Measurements from ENCODE around the gene DOCK9.

The DOCK9 gene

DNA sequence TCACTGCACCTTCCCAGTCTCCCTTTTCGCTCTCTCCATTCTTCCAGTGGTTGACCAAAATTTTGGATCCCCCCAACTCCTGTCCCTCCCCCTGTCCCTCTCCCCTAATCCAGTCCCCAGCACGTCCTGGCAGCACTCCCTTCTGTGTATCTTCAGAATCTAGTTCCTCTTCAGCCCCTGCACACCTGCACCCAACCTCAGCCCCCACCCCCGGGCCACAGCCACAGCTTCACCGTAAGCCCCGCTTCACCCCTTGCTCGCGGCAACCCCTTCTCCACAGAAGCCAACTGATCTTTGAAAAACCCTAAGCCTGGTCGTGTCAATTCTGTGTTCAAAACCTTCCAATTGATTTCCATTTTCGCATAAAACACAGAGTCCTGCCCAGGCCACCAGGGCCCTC is 189.9 kb downstream of the DOCK9 start:
- Histone ChIP-seq H3K36me3 (ENCODE audit: control insufficient read depth in 2 of 2, insufficient read depth in 2 of 2, low read length in 2 of 2) (no peaks in the 10 kb centered on the region), H3K9ac (ENCODE audit: low read depth in 1 of 2, low read length in 2 of 2) (no peak overlapping the region), H3K27me3 (ENCODE audit: control insufficient read depth in 2 of 2, insufficient read depth in 2 of 2, low read length in 2 of 2) (no peaks in the 10 kb centered on the region), H3K4me1 (ENCODE audit: control insufficient read depth in 2 of 2, insufficient read depth in 2 of 2, low read length in 2 of 2) (peaks cover 2 to 6% of the 10 kb centered on the region in 2 donors), H3K4me3 (ENCODE audit: low read length in 2 of 2) (no peak overlapping the region), H3K27ac (ENCODE audit: low read depth in 2 of 2, low read length in 2 of 2) (no peak overlapping the region), H3K9me3 (ENCODE audit: control insufficient read depth in 2 of 2, low read length in 2 of 2) (no peaks in the 10 kb centered on the region)

DNA sequence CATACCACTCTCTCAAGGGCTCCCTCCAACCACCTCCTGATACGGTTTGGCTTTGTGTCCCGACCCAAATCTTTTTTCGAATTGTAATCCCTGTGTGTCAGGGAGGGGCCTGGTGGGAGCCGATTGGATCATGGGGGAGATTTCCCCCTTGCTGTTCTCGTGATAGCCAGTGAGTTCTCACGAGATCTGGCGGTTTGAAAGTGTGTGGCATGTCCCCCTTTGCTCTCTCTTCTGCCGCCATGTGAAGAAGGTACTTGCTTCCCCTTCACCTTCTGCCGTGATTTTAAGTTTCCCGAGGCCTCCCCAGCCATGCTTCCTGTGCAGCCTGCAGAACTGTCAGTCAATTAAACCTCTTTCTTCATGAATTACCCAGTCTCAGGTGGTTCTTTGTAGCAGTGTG is 190.7 kb downstream of the DOCK9 start:
- peaks cover under 1 to 6% of the 10 kb centered on the region in 2 donors for H3K4me1 ChIP-seq (ENCODE audit: control insufficient read depth in 2 of 2, insufficient read depth in 2 of 2, low read length in 2 of 2)
- no peaks in the 10 kb centered on the region for H3K27me3 ChIP-seq (ENCODE audit: control insufficient read depth in 2 of 2, insufficient read depth in 2 of 2, low read length in 2 of 2)
- no peak overlapping the region for H3K4me3 ChIP-seq (ENCODE audit: low read length in 2 of 2)
- no peak overlapping the region for H3K9ac ChIP-seq (ENCODE audit: low read depth in 1 of 2, low read length in 2 of 2)
- no peaks in the 10 kb centered on the region for H3K9me3 ChIP-seq (ENCODE audit: control insufficient read depth in 2 of 2, low read length in 2 of 2)
- no peak overlapping the region for H3K27ac ChIP-seq (ENCODE audit: low read depth in 2 of 2, low read length in 2 of 2)
- no peaks in the 10 kb centered on the region for H3K36me3 ChIP-seq (ENCODE audit: control insufficient read depth in 2 of 2, insufficient read depth in 2 of 2, low read length in 2 of 2)

- Histone ChIP-seq H3K27me3 (ENCODE audit: control insufficient read depth in 2 of 2, insufficient read depth in 2 of 2, low read length in 2 of 2) (no peaks in the 10 kb centered on the region), H3K9me3 (ENCODE audit: control insufficient read depth in 2 of 2, low read length in 2 of 2) (no peaks in the 10 kb centered on the region), H3K4me3 (ENCODE audit: low read length in 2 of 2) (no peak overlapping the region), H3K27ac (ENCODE audit: low read depth in 2 of 2, low read length in 2 of 2) (no peak overlapping the region), H3K36me3 (ENCODE audit: control insufficient read depth in 2 of 2, insufficient read depth in 2 of 2, low read length in 2 of 2) (no peaks in the 10 kb centered on the region), H3K9ac (ENCODE audit: low read depth in 1 of 2, low read length in 2 of 2) (no peak overlapping the region), H3K4me1 (ENCODE audit: control insufficient read depth in 2 of 2, insufficient read depth in 2 of 2, low read length in 2 of 2) (peaks cover 0 to 6% of the 10 kb centered on the region in 2 donors)
Observed at GRCh38 chr13:98786023-98786422, 191.8 kb downstream of the DOCK9 start.

GRCh38 chr13:98785405-98785804 is 192.5 kb downstream of the DOCK9 start:
- no peaks in the 10 kb centered on the region for H3K9me3 ChIP-seq (ENCODE audit: control insufficient read depth in 2 of 2, low read length in 2 of 2)
- H3K9ac ChIP-seq (ENCODE audit: low read depth in 1 of 2, low read length in 2 of 2): no peak overlapping the region
- H3K27me3 ChIP-seq (ENCODE audit: control insufficient read depth in 2 of 2, insufficient read depth in 2 of 2, low read length in 2 of 2): no peaks in the 10 kb centered on the region
- no peaks in the 10 kb centered on the region for H3K36me3 ChIP-seq (ENCODE audit: control insufficient read depth in 2 of 2, insufficient read depth in 2 of 2, low read length in 2 of 2)
- peaks cover 0 to 6% of the 10 kb centered on the region in 2 donors for H3K4me1 ChIP-seq (ENCODE audit: control insufficient read depth in 2 of 2, insufficient read depth in 2 of 2, low read length in 2 of 2)
- H3K4me3 ChIP-seq (ENCODE audit: low read length in 2 of 2): no peak overlapping the region
- H3K27ac ChIP-seq (ENCODE audit: low read depth in 2 of 2, low read length in 2 of 2): no peak overlapping the region

GRCh38 chr13:98784666-98785065 is 193.2 kb downstream of the DOCK9 start:
- Histone ChIP-seq H3K9me3 (ENCODE audit: control insufficient read depth in 2 of 2, low read length in 2 of 2) (no peaks in the 10 kb centered on the region), H3K9ac (ENCODE audit: low read depth in 1 of 2, low read length in 2 of 2) (no peak overlapping the region), H3K4me1 (ENCODE audit: control insufficient read depth in 2 of 2, insufficient read depth in 2 of 2, low read length in 2 of 2) (peaks cover 0 to 6% of the 10 kb centered on the region in 2 donors), H3K27ac (ENCODE audit: low read depth in 2 of 2, low read length in 2 of 2) (peak overlapping the region in 1 of 2 donors; percentile 45), H3K36me3 (ENCODE audit: control insufficient read depth in 2 of 2, insufficient read depth in 2 of 2, low read length in 2 of 2) (no peaks in the 10 kb centered on the region), H3K27me3 (ENCODE audit: control insufficient read depth in 2 of 2, insufficient read depth in 2 of 2, low read length in 2 of 2) (no peaks in the 10 kb centered on the region), H3K4me3 (ENCODE audit: low read length in 2 of 2) (no peak overlapping the region)

DNA sequence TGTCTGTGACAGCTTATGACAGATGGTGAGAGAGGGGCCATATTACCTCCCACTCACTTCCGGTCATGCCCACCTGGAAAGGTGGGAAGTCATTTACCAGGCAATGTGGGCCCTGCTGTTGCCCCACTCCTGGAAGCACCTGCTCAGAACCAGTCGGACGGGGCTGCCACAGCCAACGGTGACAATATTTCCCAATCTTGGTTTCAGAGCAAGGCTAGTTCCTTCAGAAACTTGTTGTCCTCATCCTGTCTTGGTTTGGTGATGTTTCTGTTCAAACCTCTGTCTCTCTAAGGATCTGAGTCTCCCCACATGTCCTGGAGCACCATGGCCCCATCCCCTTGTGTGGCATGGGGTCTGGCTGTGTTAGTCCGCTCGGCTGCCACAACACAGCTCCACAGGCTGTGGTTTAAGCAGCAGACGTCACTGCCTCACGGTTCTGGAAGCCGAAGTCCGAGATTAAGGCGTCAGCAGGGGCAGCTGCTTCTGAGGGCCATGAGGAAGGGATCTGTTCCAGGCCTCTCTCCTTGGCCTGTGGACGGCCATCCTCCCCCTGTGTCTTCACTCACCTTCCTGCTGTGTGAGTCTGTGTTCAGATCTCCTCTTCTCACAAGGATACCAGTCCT is 193.9 kb downstream of the DOCK9 start:
- Histone ChIP-seq H3K27ac (ENCODE audit: low read depth in 2 of 2, low read length in 2 of 2) (peak overlapping the region in 1 of 2 donors; percentile 45), H3K36me3 (ENCODE audit: control insufficient read depth in 2 of 2, insufficient read depth in 2 of 2, low read length in 2 of 2) (no peaks in the 10 kb centered on the region), H3K4me3 (ENCODE audit: low read length in 2 of 2) (no peak overlapping the region), H3K9ac (ENCODE audit: low read depth in 1 of 2, low read length in 2 of 2) (no peak overlapping the region), H3K4me1 (ENCODE audit: control insufficient read depth in 2 of 2, insufficient read depth in 2 of 2, low read length in 2 of 2) (peaks cover 0 to 6% of the 10 kb centered on the region in 2 donors), H3K9me3 (ENCODE audit: control insufficient read depth in 2 of 2, low read length in 2 of 2) (no peaks in the 10 kb centered on the region), H3K27me3 (ENCODE audit: control insufficient read depth in 2 of 2, insufficient read depth in 2 of 2, low read length in 2 of 2) (no peaks in the 10 kb centered on the region)

DNA sequence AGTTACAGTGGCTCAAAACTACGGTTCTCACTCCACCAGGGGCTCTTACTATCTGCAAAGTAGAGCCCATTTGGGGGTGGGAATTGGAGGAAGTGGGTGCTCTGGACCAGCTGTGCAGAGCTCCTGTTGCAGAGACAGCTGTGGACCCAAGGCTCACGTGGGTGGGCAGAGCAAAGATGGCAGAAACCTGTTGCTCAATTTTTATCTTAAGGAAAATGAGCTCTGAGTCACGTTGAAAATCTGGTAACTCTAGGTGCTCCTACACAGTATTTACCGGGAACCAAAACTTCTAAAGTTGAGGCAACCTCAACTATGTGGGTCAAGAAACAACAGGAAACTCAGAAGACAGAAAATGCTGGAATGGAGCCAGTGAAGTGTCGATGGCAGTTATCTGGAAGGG is 195.2 kb downstream of the DOCK9 start:
- Histone ChIP-seq H3K36me3 (ENCODE audit: control insufficient read depth in 2 of 2, insufficient read depth in 2 of 2, low read length in 2 of 2) (no peaks in the 10 kb centered on the region), H3K27me3 (ENCODE audit: control insufficient read depth in 2 of 2, insufficient read depth in 2 of 2, low read length in 2 of 2) (no peaks in the 10 kb centered on the region), H3K9me3 (ENCODE audit: control insufficient read depth in 2 of 2, low read length in 2 of 2) (no peaks in the 10 kb centered on the region), H3K27ac (ENCODE audit: low read depth in 2 of 2, low read length in 2 of 2) (no peak overlapping the region), H3K4me3 (ENCODE audit: low read length in 2 of 2) (no peak overlapping the region), H3K4me1 (ENCODE audit: control insufficient read depth in 2 of 2, insufficient read depth in 2 of 2, low read length in 2 of 2) (peaks cover 0 to 6% of the 10 kb centered on the region in 2 donors), H3K9ac (ENCODE audit: low read depth in 1 of 2, low read length in 2 of 2) (no peak overlapping the region)

DNA sequence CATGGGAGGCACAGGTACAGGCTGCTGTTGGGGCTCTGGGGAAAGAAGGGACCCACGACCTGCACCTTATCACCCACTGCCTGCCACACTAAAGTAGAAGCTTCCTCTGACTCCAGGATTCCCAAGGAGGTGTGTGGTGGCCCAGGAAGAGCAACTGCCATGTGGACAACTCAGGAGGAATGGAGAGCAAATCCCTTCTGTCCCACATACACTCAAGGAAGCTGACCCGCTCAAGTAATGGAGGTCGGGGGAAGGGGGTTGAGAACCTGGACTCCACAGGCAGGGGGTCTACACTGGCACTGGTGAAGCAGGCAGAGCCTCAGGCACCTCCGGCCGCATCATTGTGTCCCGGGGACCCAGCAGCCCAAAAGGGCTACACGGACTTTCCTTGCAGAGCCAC is 196.0 kb downstream of the DOCK9 start:
- Histone ChIP-seq H3K9ac (ENCODE audit: low read depth in 1 of 2, low read length in 2 of 2) (no peak overlapping the region), H3K27me3 (ENCODE audit: control insufficient read depth in 2 of 2, insufficient read depth in 2 of 2, low read length in 2 of 2) (no peaks in the 10 kb centered on the region), H3K9me3 (ENCODE audit: control insufficient read depth in 2 of 2, low read length in 2 of 2) (no peaks in the 10 kb centered on the region), H3K4me1 (ENCODE audit: control insufficient read depth in 2 of 2, insufficient read depth in 2 of 2, low read length in 2 of 2) (peaks cover 0 to 6% of the 10 kb centered on the region in 2 donors), H3K4me3 (ENCODE audit: low read length in 2 of 2) (no peak overlapping the region), H3K36me3 (ENCODE audit: control insufficient read depth in 2 of 2, insufficient read depth in 2 of 2, low read length in 2 of 2) (no peaks in the 10 kb centered on the region), H3K27ac (ENCODE audit: low read depth in 2 of 2, low read length in 2 of 2) (no peak overlapping the region)

- no peak overlapping the region for H3K9ac ChIP-seq (ENCODE audit: low read depth in 1 of 2, low read length in 2 of 2)
- no peaks in the 10 kb centered on the region for H3K36me3 ChIP-seq (ENCODE audit: control insufficient read depth in 2 of 2, insufficient read depth in 2 of 2, low read length in 2 of 2)
- H3K9me3 ChIP-seq (ENCODE audit: control insufficient read depth in 2 of 2, low read length in 2 of 2): no peaks in the 10 kb centered on the region
- no peak overlapping the region for H3K27ac ChIP-seq (ENCODE audit: low read depth in 2 of 2, low read length in 2 of 2)
- no peak overlapping the region for H3K4me3 ChIP-seq (ENCODE audit: low read length in 2 of 2)
- H3K27me3 ChIP-seq (ENCODE audit: control insufficient read depth in 2 of 2, insufficient read depth in 2 of 2, low read length in 2 of 2): no peaks in the 10 kb centered on the region
- H3K4me1 ChIP-seq (ENCODE audit: control insufficient read depth in 2 of 2, insufficient read depth in 2 of 2, low read length in 2 of 2): peaks cover 0 to 6% of the 10 kb centered on the region in 2 donors
Observed at GRCh38 chr13:98781470-98781869, 196.4 kb downstream of the DOCK9 start.

GRCh38 chr13:98781045-98781444 is 196.8 kb downstream of the DOCK9 start:
- Histone ChIP-seq H3K36me3 (ENCODE audit: control insufficient read depth in 2 of 2, insufficient read depth in 2 of 2, low read length in 2 of 2) (no peaks in the 10 kb centered on the region), H3K4me3 (ENCODE audit: low read length in 2 of 2) (no peak overlapping the region), H3K9me3 (ENCODE audit: control insufficient read depth in 2 of 2, low read length in 2 of 2) (no peaks in the 10 kb centered on the region), H3K4me1 (ENCODE audit: control insufficient read depth in 2 of 2, insufficient read depth in 2 of 2, low read length in 2 of 2) (peaks cover 0 to 6% of the 10 kb centered on the region in 2 donors), H3K9ac (ENCODE audit: low read depth in 1 of 2, low read length in 2 of 2) (no peak overlapping the region), H3K27ac (ENCODE audit: low read depth in 2 of 2, low read length in 2 of 2) (no peak overlapping the region), H3K27me3 (ENCODE audit: control insufficient read depth in 2 of 2, insufficient read depth in 2 of 2, low read length in 2 of 2) (no peaks in the 10 kb centered on the region)
